ENCODE data around the gene PPP2R5C.

Gene PPP2R5C

GRCh38 chr14:101762530-101763101, 1.1 kb downstream of the PPP2R5C start:
- TF ChIP-seq, protein P1, sequence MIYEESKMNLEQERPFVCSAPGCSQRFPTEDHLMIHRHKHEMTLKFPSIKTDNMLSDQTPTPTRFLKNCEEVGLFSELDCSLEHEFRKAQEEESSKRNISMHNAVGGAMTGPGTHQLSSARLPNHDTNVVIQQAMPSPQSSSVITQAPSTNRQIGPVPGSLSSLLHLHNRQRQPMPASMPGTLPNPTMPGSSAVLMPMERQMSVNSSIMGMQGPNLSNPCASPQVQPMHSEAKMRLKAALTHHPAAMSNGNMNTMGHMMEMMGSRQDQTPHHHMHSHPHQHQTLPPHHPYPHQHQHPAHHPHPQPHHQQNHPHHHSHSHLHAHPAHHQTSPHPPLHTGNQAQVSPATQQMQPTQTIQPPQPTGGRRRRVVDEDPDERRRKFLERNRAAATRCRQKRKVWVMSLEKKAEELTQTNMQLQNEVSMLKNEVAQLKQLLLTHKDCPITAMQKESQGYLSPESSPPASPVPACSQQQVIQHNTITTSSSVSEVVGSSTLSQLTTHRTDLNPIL (CRISPR knock-in tag; IDR thresholded peaks at IDR 0.05; ENCODE audit: low read depth): no peak
- no peak for TF ChIP-seq POU6F1 (CRISPR knock-in tag; IDR thresholded peaks at IDR 0.05; ENCODE audit: borderline replicate concordance, low read depth)
- no peak for TF ChIP-seq RARB (CRISPR knock-in tag; IDR thresholded peaks at IDR 0.05)
- TF ChIP-seq ZNF8 (CRISPR knock-in tag; IDR thresholded peaks at IDR 0.05): no peak
- no peak for TF ChIP-seq ZFP3 (CRISPR knock-in tag; IDR thresholded peaks at IDR 0.05)
- TF ChIP-seq TSHZ2 (CRISPR knock-in tag; IDR thresholded peaks at IDR 0.05): no peak
- no peak for TF ChIP-seq TCF4 (CRISPR knock-in tag; IDR thresholded peaks at IDR 0.05; ENCODE audit: borderline replicate concordance)
- TF ChIP-seq, protein P2, sequence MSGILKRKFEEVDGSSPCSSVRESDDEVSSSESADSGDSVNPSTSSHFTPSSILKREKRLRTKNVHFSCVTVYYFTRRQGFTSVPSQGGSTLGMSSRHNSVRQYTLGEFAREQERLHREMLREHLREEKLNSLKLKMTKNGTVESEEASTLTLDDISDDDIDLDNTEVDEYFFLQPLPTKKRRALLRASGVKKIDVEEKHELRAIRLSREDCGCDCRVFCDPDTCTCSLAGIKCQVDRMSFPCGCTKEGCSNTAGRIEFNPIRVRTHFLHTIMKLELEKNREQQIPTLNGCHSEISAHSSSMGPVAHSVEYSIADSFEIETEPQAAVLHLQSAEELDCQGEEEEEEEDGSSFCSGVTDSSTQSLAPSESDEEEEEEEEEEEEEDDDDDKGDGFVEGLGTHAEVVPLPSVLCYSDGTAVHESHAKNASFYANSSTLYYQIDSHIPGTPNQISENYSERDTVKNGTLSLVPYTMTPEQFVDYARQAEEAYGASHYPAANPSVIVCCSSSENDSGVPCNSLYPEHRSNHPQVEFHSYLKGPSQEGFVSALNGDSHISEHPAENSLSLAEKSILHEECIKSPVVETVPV (CRISPR knock-in tag; IDR thresholded peaks at IDR 0.05): no peak
- TF ChIP-seq ISL1 (CRISPR knock-in tag; IDR thresholded peaks at IDR 0.05): no peak
- TF ChIP-seq ESRRG (CRISPR knock-in tag; IDR thresholded peaks at IDR 0.05): no peak
- no peak for TF ChIP-seq ZNF565 (CRISPR knock-in tag; conservative IDR thresholded peaks at IDR 0.05; ENCODE audit: low read depth)
- no peak for TF ChIP-seq ZFP30 (CRISPR knock-in tag; IDR thresholded peaks at IDR 0.05)
- no peak for TF ChIP-seq ARNTL (CRISPR knock-in tag; IDR thresholded peaks at IDR 0.05; ENCODE audit: borderline replicate concordance, low read depth)
- no peak for ATAC-seq

DNA sequence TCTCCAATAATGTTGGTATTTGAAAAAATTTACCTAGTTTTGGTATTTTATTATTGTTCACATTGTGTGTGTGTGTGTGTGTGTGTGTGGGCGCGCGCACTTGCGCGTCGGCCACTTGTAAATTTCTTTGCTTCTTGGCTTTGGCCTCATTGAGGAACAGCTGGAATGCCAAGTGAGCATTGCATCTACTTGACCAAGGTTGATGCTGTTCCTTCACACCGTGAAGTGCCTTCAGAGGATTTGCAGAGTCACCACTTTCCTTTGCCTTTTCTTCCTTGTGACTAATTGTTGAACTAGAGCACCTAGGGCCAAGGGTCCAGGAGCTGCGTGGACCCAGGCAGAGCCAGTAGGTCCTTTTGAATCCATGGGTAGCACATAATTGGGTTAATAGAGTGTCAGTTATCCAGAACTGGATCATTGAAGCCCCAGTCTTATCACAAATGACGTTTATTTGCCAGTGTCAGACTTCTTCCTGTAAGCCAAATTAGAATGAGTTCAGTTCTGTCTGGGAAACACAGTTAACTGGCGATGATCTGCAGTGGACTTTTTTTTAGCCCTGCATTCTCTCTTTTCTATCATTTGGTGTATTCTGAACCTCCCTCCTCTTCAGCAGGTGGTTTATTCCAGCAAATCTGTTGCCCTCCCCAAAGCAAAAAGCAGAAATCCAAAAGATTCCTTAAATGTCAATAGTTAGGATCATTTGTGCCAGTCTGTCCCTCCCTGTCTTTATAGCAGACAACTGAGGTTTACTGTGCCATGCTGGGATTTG, 2.6 kb downstream of the PPP2R5C start:
- TF ChIP-seq PPARA (CRISPR knock-in tag; IDR thresholded peaks at IDR 0.05; ENCODE audit: borderline replicate concordance) (no peak), ZNF70 (CRISPR knock-in tag; IDR thresholded peaks at IDR 0.05) (no peak), ARNTL (CRISPR knock-in tag; IDR thresholded peaks at IDR 0.05; ENCODE audit: borderline replicate concordance, low read depth) (no peak), GLIS3 (CRISPR knock-in tag; IDR thresholded peaks at IDR 0.05) (no peak), BACH2 (CRISPR knock-in tag; IDR thresholded peaks at IDR 0.05; ENCODE audit: borderline replicate concordance) (no peak), OSR1 (CRISPR knock-in tag; IDR thresholded peaks at IDR 0.05) (no peak), TSHZ2 (CRISPR knock-in tag; IDR thresholded peaks at IDR 0.05) (no peak), SNAI2 (CRISPR knock-in tag; IDR thresholded peaks at IDR 0.05) (no peak), ESRRG (CRISPR knock-in tag; IDR thresholded peaks at IDR 0.05) (no peak), TCF4 (CRISPR knock-in tag; IDR thresholded peaks at IDR 0.05; ENCODE audit: borderline replicate concordance) (no peak), POU6F1 (CRISPR knock-in tag; IDR thresholded peaks at IDR 0.05; ENCODE audit: borderline replicate concordance, low read depth) (no peak), RARB (CRISPR knock-in tag; IDR thresholded peaks at IDR 0.05) (no peak), CSDC2 (CRISPR knock-in tag; IDR thresholded peaks at IDR 0.05) (no peak)
- TF ChIP-seq, protein P2 (CRISPR knock-in tag; IDR thresholded peaks at IDR 0.05): no peak
- TF ChIP-seq, protein P3, sequence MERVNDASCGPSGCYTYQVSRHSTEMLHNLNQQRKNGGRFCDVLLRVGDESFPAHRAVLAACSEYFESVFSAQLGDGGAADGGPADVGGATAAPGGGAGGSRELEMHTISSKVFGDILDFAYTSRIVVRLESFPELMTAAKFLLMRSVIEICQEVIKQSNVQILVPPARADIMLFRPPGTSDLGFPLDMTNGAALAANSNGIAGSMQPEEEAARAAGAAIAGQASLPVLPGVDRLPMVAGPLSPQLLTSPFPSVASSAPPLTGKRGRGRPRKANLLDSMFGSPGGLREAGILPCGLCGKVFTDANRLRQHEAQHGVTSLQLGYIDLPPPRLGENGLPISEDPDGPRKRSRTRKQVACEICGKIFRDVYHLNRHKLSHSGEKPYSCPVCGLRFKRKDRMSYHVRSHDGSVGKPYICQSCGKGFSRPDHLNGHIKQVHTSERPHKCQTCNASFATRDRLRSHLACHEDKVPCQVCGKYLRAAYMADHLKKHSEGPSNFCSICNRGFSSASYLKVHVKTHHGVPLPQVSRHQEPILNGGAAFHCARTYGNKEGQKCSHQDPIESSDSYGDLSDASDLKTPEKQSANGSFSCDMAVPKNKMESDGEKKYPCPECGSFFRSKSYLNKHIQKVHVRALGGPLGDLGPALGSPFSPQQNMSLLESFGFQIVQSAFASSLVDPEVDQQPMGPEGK (CRISPR knock-in tag; IDR thresholded peaks at IDR 0.05; ENCODE audit: borderline replicate concordance): no peak
- ATAC-seq: no peak

Data from SK-N-SH treated with all-trans-retinoic acid at 6 μM for 48 hours (cell line).